Stomach (tissue), 9 donors: Measurements from ENCODE around the gene EML2. TPM values are rescaled to one million over a fixed set of nuclear protein-coding genes. Genes with fewer than 3 reads are reported as not detected.
A peak's percentile ranks its signal among the peaks of the same experiment; 100 is the strongest.

Experiments
- DNase-seq, 2 donors: peaks; one replicate each; pipeline versions ENCODE4 v3.0.0 to v3.0.0-alpha.2; 2013 to 2019
- H3K27ac ChIP-seq, 5 donors: fragments of 200-600 bp in 4 of 5; sonication (generic) in 4 of 5; one replicate each; pipeline ENCODE4 v1.5.1; 2013 to 2019; ENCODE audit warnings: mild to moderate bottlenecking in 1 of 5, moderate library complexity in 1 of 5
- H3K27me3 ChIP-seq, 3 donors: fragments of 200-600 bp; sonication (generic); one replicate each; pipeline ENCODE4 v1.5.1; 2017 to 2019; ENCODE audit warnings: mixed run types in 1 of 3
- H3K36me3 ChIP-seq, 4 donors: fragments of 200-600 bp; sonication (generic); 1 replicate in 3 of 4; 2 replicates in 1 of 4; pipeline ENCODE4 v1.5.1; 2016 to 2019
- H3K4me1 ChIP-seq, 4 donors: fragments of 200-600 bp; sonication (generic); one replicate each; pipeline ENCODE4 v1.5.1; 2016 to 2019
- H3K4me3 ChIP-seq, 4 donors: fragments of 200-600 bp; sonication (generic) in 3 of 4; one replicate each; pipeline ENCODE4 v1.5.1; 2016 to 2019; ENCODE audit warnings: mild to moderate bottlenecking in 1 of 4
- H3K9me3 ChIP-seq, 4 donors: fragments of 200-600 bp; sonication (generic); one replicate each; pipeline ENCODE4 v1.5.1; 2016 to 2019
- EP300 ChIP-seq: sonication (generic); formaldehyde crosslinking; IDR thresholded peaks from one replicate; pipeline ENCODE4 v1.6.1; 2017; ENCODE audit warnings: antibody characterized with exemption
- POLR2A ChIP-seq, 4 donors: fragments of 450-650 bp; IDR thresholded peaks; one replicate each; pipeline ENCODE4 v1.6.1; 2016; ENCODE audit warnings: antibody characterized with exemption in 4 of 4, control low read depth in 2 of 4, mild to moderate bottlenecking in 1 of 4, moderate library complexity in 1 of 4
- POLR2AphosphoS5 ChIP-seq, 3 donors: sonication (generic); formaldehyde crosslinking; IDR thresholded peaks; one replicate each; pipeline ENCODE4 v1.6.1; 2016; ENCODE audit warnings: antibody characterized with exemption in 3 of 3
- WGBS, 5 donors: extraction: QIAGEN DNeasy Blood & Tissue Kit in 3 of 5; methylation state at CpG; one replicate each; pipeline versions ENCODE4 v1.1.5 to v1.1.7; 2013 to 2018; 5-methylcytosine and 5-hydroxymethylcytosine counted together
- intact Hi-C: fragments of 100-400 bp; cut with DNase I; formaldehyde crosslinking; loops from one replicate; pipeline ENCODE4 v1.15.1; 2023; ENCODE audit warnings: low total_unique reads
- polyA plus RNA-seq, 3 donors: library from polyadenylated mRNA; stranded (reverse); fragments of 200-250 nt; gene quantifications; one replicate each; pipeline ENCODE4 v1.2.3, GENCODE V29; 2013
- total RNA-seq, 5 donors: library from RNA; depleted of rRNA; stranded (reverse); fragments of >200 nt; gene quantifications; one replicate each; pipeline versions ENCODE4 v1.1.0 to v1.2.3, GENCODE V29; 2014 to 2016
- TF ChIP-seq, protein P1 (sequence below), 7 experiments: fragments of 450-650 bp in 4 of 7; fragments of 200-600 bp in 3 of 7; sonication (generic) in 3 of 7; IDR thresholded peaks; one replicate each; pipeline ENCODE4 v1.5.1; 2016 to 2019; ENCODE audit warnings: antibody characterized with exemption in 7 of 7, control low read depth in 2 of 7, mild to moderate bottlenecking in 1 of 7
- donor health status: healthy with polysubstance abuse.
- donor health status: Bipolar disorder and iron deficiency.
- donor health status: healthy.

EML2 gene
- total and polyA plus RNA-seq, 8 donors, result 17.8 to 387 (median 32.8) TPM

DNA sequence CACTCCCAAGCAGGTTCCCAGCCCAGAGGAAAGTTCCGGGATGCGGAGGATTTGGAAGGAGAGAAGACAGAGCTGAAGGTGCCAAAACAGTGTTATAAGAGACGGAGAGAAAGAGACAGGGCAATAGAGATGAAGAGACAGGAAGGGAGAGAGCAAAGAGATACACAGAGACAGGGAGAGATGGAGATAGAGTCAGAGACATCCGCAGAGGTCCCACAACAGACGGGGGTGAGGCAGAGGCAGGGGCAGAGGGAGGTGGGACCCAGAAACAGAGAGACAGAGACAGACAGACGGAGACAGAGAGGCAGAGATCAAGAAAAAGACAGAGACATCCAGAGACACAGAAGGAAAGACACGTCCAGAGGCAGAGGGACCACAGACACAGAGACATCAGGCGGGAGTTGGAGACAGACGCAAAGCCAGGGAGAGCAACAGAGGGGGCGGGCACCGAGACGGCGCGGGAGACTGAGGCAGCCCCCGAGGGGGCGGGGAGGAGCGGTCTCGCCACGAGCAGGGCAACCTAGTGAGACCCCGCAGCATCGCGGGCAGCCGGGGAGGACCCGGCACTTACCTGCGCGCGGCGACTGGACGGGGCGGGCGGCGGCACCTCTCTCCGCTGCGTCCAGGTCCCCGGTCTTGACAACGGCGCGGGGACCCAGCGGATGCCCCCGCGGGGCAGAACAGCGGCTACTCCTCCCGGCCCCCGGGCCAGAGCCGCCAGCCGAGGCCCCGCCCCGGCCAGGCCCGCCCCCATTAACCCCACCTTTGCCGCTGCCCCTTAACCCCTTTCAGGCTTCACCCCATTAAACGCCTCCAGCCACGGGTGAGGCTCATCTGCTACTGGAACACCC, 37.4 kb downstream of the EML2 start, which contains the start of gene GPR4:
TSS of gene GPR4 (minus strand) at position 689 of the 851 bp plus-strand sequence. CDS start 10,346 bp downstream, outside the sequence.
- intact Hi-C loops, result no loop called here
- WGBS, 5 donors, result 3 to 9% (median 4%) methylated on average over 31 to 52 of the region's 52 CpGs

DNA sequence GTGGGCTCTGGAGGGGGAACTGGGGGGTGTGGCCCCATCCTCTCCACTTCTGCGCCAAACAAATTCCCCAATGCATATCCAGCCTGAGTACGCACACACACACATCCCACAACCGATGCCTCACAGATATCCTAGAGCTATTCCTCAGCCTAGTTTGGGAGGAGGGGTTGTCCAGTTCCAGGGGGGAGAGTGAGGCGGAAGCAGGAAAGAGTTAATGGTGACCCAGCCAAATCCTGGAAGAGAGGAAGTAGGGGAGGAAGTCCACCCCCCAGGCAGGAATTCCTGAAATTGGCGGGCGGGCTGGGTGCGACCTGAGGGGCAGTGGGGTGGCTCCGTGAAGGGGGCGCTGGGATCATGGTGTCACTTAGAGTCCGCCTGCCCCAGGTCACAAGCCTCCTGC, 38.1 kb downstream of the EML2 start:
- WGBS, 5 donors, result 20 to 27% (median 22%) methylated on average over 9 to 10 of the region's 10 CpGs
- H3K27me3 ChIP-seq, result peaks cover 8 to 82% (median 58%) of the 10 kb centered on the region in 3 donors
- no peaks in the 10 kb centered on the region for H3K36me3 ChIP-seq
- intact Hi-C loops, result no loop called here
- no peak for DNase-seq
- TF ChIP-seq EP300 (no peak), POLR2AphosphoS5 (IDR thresholded peaks at IDR 0.05) (no peak)
- TF ChIP-seq, protein P1, sequence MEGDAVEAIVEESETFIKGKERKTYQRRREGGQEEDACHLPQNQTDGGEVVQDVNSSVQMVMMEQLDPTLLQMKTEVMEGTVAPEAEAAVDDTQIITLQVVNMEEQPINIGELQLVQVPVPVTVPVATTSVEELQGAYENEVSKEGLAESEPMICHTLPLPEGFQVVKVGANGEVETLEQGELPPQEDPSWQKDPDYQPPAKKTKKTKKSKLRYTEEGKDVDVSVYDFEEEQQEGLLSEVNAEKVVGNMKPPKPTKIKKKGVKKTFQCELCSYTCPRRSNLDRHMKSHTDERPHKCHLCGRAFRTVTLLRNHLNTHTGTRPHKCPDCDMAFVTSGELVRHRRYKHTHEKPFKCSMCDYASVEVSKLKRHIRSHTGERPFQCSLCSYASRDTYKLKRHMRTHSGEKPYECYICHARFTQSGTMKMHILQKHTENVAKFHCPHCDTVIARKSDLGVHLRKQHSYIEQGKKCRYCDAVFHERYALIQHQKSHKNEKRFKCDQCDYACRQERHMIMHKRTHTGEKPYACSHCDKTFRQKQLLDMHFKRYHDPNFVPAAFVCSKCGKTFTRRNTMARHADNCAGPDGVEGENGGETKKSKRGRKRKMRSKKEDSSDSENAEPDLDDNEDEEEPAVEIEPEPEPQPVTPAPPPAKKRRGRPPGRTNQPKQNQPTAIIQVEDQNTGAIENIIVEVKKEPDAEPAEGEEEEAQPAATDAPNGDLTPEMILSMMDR (IDR thresholded peaks at IDR 0.05), result no peak
- H3K4me1 ChIP-seq, result peaks cover 6 to 49% (median 21%) of the 10 kb centered on the region in 4 donors
- H3K9me3 ChIP-seq, result no peaks in the 10 kb centered on the region
- H3K27ac ChIP-seq, result peak overlapping the region in 4 of 5 donors; percentile 36 to 70 (median 50)
- peak overlapping the region; percentile 30 to 43 (median 37) for H3K4me3 ChIP-seq

More for the DNA sequence above, 37.4 kb downstream of the EML2 start, which contains the start of gene GPR4:
- Histone ChIP-seq H3K4me1 (peaks cover 6 to 49% (median 21%) of the 10 kb centered on the region in 4 donors), H3K27ac (peak within 1 kb of the TSS; percentile 36 to 70 (median 45)), H3K27me3 (peaks cover 8 to 75% (median 58%) of the 10 kb centered on the region in 3 donors), H3K9me3 (no peaks in the 10 kb centered on the region), H3K4me3 (peak within 1 kb of the TSS; percentile 30 to 43 (median 37)), H3K36me3 (no peaks in the 10 kb centered on the region)
- DNase-seq, result peak in 1 of 2 donors; percentile 63
- no peak for TF ChIP-seq EP300
- no peak for TF ChIP-seq POLR2AphosphoS5 (IDR thresholded peaks at IDR 0.05)
- TF ChIP-seq, protein P1 (IDR thresholded peaks at IDR 0.05), result no peak
- no peak for TF ChIP-seq POLR2A (IDR thresholded peaks at IDR 0.05)

DNA sequence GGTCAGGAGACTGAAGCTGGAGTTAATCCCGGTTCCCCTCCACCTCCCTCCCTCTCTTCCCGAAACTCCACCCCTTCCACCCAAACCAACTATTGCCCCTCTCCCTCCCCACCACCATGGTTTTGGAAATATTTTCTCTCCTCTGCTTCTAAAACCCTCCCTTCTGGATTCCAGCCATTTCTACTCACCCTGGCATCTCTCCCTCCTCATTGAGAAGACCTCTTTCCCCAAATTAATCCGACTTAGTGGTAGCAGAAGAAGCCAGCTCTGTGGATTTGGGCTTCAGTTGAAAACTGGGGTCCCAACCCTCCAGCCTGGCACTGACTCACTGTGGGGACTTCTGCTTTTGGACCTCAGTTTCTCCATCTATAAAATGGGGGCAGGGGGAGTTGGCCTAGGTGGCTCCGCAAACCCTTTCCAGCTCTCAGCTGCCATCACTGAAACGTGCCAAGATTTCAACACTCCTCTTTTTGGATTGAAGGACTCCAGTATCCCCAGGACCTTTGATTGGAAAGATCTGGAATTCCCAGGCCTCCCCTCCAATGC, 38.8 kb downstream of the EML2 start:
- no peak for TF ChIP-seq POLR2A (IDR thresholded peaks at IDR 0.05)
- Histone ChIP-seq H3K4me1 (peaks cover 6 to 49% (median 21%) of the 10 kb centered on the region in 4 donors), H3K36me3 (no peaks in the 10 kb centered on the region), H3K9me3 (no peaks in the 10 kb centered on the region), H3K27me3 (peaks cover 8 to 89% (median 58%) of the 10 kb centered on the region in 3 donors), H3K27ac (peak overlapping the region; percentile 36 to 70 (median 45)), H3K4me3 (peak overlapping the region in 3 of 4 donors; percentile 30 to 43 (median 41))
- WGBS, 5 donors, result 37 to 53% (median 44%) methylated on average over 5 of the region's 5 CpGs
- no peak for DNase-seq
- intact Hi-C loops, result no loop called here

DNA sequence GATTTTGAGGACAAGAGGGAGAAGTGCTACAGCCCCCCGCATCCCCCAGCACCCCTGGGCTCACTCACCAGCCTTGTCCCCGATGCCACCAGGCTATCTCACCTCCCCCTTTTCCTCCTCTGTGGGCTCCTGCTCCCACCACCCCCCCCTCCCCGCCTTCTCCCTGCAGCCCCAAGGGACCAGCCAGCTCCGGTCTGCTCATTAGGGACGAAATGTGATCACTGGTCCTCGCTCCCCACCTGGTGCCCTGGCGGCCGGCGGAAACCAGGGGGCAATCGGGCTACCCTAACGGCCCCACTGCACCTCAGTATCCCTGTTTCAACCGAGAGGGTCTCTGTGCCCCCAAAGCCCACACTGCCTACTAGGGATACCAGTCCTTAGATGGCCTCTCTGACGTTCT, 39.9 kb downstream of the EML2 start:
- peaks cover 8 to 96% (median 58%) of the 10 kb centered on the region in 3 donors for H3K27me3 ChIP-seq
- intact Hi-C loops, result no loop called here

More for the DNA sequence above, 39.9 kb downstream of the EML2 start:
- H3K27ac ChIP-seq, result peak overlapping the region; percentile 10 to 70 (median 45)
- peaks cover 6 to 49% (median 21%) of the 10 kb centered on the region in 4 donors for H3K4me1 ChIP-seq
- no peak for DNase-seq
- 7 to 13% (median 12%) methylated on average over 12 to 13 of the region's 13 CpGs for WGBS, 5 donors
- no peaks in the 10 kb centered on the region for H3K36me3 ChIP-seq
- TF ChIP-seq POLR2AphosphoS5 (IDR thresholded peaks at IDR 0.05), result no peak
- no peak for TF ChIP-seq POLR2A (IDR thresholded peaks at IDR 0.05)
- no peak for TF ChIP-seq EP300
- TF ChIP-seq, protein P1 (IDR thresholded peaks at IDR 0.05), result no peak
- H3K9me3 ChIP-seq, result no peaks in the 10 kb centered on the region
- H3K4me3 ChIP-seq, result no peak overlapping the region
